ENCODE results near the gene SLC25A6.

Gene SLC25A6

GRCh38 chrX:1424147-1424851, 32.4 kb upstream of the SLC25A6 start:
- Histone ChIP-seq H3K4me1 (ENCODE audit: control insufficient read depth in 5 of 5, insufficient read depth in 5 of 5, low read length in 5 of 5) (no peaks in the 10 kb centered on the region), H3K4me3 (ENCODE audit: low read depth in 1 of 5, low read length in 5 of 5) (no peak overlapping the region), H3K27me3 (ENCODE audit: control insufficient read depth in 5 of 5, insufficient read depth in 4 of 5, low read length in 5 of 5) (no peaks in the 10 kb centered on the region), H3K36me3 (ENCODE audit: control insufficient read depth in 5 of 5, insufficient read depth in 5 of 5, low read length in 5 of 5) (peaks cover 0 to 67% (median 44%) of the 10 kb centered on the region in 5 donors), H3K27ac (ENCODE audit: low read depth, low read length) (no peak overlapping the region), H3K9me3 (ENCODE audit: control insufficient read depth in 5 of 5, low read length in 5 of 5) (peaks cover 0 to 20% (median 12%) of the 10 kb centered on the region in 5 donors), H3K9ac (ENCODE audit: low read length in 5 of 5) (no peak overlapping the region)

- no peak overlapping the region for H3K4me3 ChIP-seq (ENCODE audit: low read depth in 1 of 5, low read length in 5 of 5)
- H3K9ac ChIP-seq (ENCODE audit: low read length in 5 of 5): no peak overlapping the region
- H3K27me3 ChIP-seq (ENCODE audit: control insufficient read depth in 5 of 5, insufficient read depth in 4 of 5, low read length in 5 of 5): no peaks in the 10 kb centered on the region
- H3K27ac ChIP-seq (ENCODE audit: low read depth, low read length): no peak overlapping the region
- H3K4me1 ChIP-seq (ENCODE audit: control insufficient read depth in 5 of 5, insufficient read depth in 5 of 5, low read length in 5 of 5): no peaks in the 10 kb centered on the region
- H3K9me3 ChIP-seq (ENCODE audit: control insufficient read depth in 5 of 5, low read length in 5 of 5): peaks cover 0 to 25% (median 12%) of the 10 kb centered on the region in 5 donors
- H3K36me3 ChIP-seq (ENCODE audit: control insufficient read depth in 5 of 5, insufficient read depth in 5 of 5, low read length in 5 of 5): peaks cover 0 to 77% (median 53%) of the 10 kb centered on the region in 5 donors
Observed at GRCh38 chrX:1423215-1423614, 31.3 kb upstream of the SLC25A6 start.

- Histone ChIP-seq H3K9ac (ENCODE audit: low read length in 5 of 5) (no peak overlapping the region), H3K36me3 (ENCODE audit: control insufficient read depth in 5 of 5, insufficient read depth in 5 of 5, low read length in 5 of 5) (peaks cover 0 to 78% (median 56%) of the 10 kb centered on the region in 5 donors), H3K27me3 (ENCODE audit: control insufficient read depth in 5 of 5, insufficient read depth in 4 of 5, low read length in 5 of 5) (no peaks in the 10 kb centered on the region), H3K9me3 (ENCODE audit: control insufficient read depth in 5 of 5, low read length in 5 of 5) (peaks cover 0 to 27% (median 12%) of the 10 kb centered on the region in 5 donors), H3K4me3 (ENCODE audit: low read depth in 1 of 5, low read length in 5 of 5) (no peak overlapping the region), H3K4me1 (ENCODE audit: control insufficient read depth in 5 of 5, insufficient read depth in 5 of 5, low read length in 5 of 5) (no peaks in the 10 kb centered on the region), H3K27ac (ENCODE audit: low read depth, low read length) (no peak overlapping the region)
Observed at GRCh38 chrX:1422135-1422465, 30.2 kb upstream of the SLC25A6 start.

- H3K36me3 ChIP-seq (ENCODE audit: control insufficient read depth in 5 of 5, insufficient read depth in 5 of 5, low read length in 5 of 5): peaks cover 0 to 83% (median 58%) of the 10 kb centered on the region in 5 donors
- peaks cover 0 to 27% (median 12%) of the 10 kb centered on the region in 5 donors for H3K9me3 ChIP-seq (ENCODE audit: control insufficient read depth in 5 of 5, low read length in 5 of 5)
- H3K27ac ChIP-seq (ENCODE audit: low read depth, low read length): no peak overlapping the region
- no peak overlapping the region for H3K9ac ChIP-seq (ENCODE audit: low read length in 5 of 5)
- no peak overlapping the region for H3K4me3 ChIP-seq (ENCODE audit: low read depth in 1 of 5, low read length in 5 of 5)
- H3K27me3 ChIP-seq (ENCODE audit: control insufficient read depth in 5 of 5, insufficient read depth in 4 of 5, low read length in 5 of 5): no peaks in the 10 kb centered on the region
- no peaks in the 10 kb centered on the region for H3K4me1 ChIP-seq (ENCODE audit: control insufficient read depth in 5 of 5, insufficient read depth in 5 of 5, low read length in 5 of 5)
Observed at GRCh38 chrX:1421433-1422134, 29.7 kb upstream of the SLC25A6 start.

GRCh38 chrX:1420371-1420770, 28.5 kb upstream of the SLC25A6 start:
- no peak overlapping the region for H3K4me3 ChIP-seq (ENCODE audit: low read depth in 1 of 5, low read length in 5 of 5)
- peaks cover 0 to 82% (median 61%) of the 10 kb centered on the region in 5 donors for H3K36me3 ChIP-seq (ENCODE audit: control insufficient read depth in 5 of 5, insufficient read depth in 5 of 5, low read length in 5 of 5)
- H3K27me3 ChIP-seq (ENCODE audit: control insufficient read depth in 5 of 5, insufficient read depth in 4 of 5, low read length in 5 of 5): no peaks in the 10 kb centered on the region

GRCh38 chrX:1419545-1420355, 27.8 kb upstream of the SLC25A6 start:
- H3K4me1 ChIP-seq (ENCODE audit: control insufficient read depth in 5 of 5, insufficient read depth in 5 of 5, low read length in 5 of 5): no peaks in the 10 kb centered on the region
- H3K9ac ChIP-seq (ENCODE audit: low read length in 5 of 5): no peak overlapping the region
- peaks cover 0 to 76% (median 57%) of the 10 kb centered on the region in 5 donors for H3K36me3 ChIP-seq (ENCODE audit: control insufficient read depth in 5 of 5, insufficient read depth in 5 of 5, low read length in 5 of 5)
- H3K27me3 ChIP-seq (ENCODE audit: control insufficient read depth in 5 of 5, insufficient read depth in 4 of 5, low read length in 5 of 5): no peaks in the 10 kb centered on the region
- no peak overlapping the region for H3K27ac ChIP-seq (ENCODE audit: low read depth, low read length)
- H3K4me3 ChIP-seq (ENCODE audit: low read depth in 1 of 5, low read length in 5 of 5): no peak overlapping the region
- H3K9me3 ChIP-seq (ENCODE audit: control insufficient read depth in 5 of 5, low read length in 5 of 5): peaks cover 0 to 27% (median 12%) of the 10 kb centered on the region in 5 donors

More at GRCh38 chrX:1420371-1420770, 28.5 kb upstream of the SLC25A6 start:
- H3K4me1 ChIP-seq (ENCODE audit: control insufficient read depth in 5 of 5, insufficient read depth in 5 of 5, low read length in 5 of 5): no peaks in the 10 kb centered on the region
- peaks cover 0 to 27% (median 12%) of the 10 kb centered on the region in 5 donors for H3K9me3 ChIP-seq (ENCODE audit: control insufficient read depth in 5 of 5, low read length in 5 of 5)
- H3K9ac ChIP-seq (ENCODE audit: low read length in 5 of 5): no peak overlapping the region
- no peak overlapping the region for H3K27ac ChIP-seq (ENCODE audit: low read depth, low read length)

- no peak overlapping the region for H3K4me3 ChIP-seq (ENCODE audit: low read depth in 1 of 5, low read length in 5 of 5)
Observed at GRCh38 chrX:1418901-1419544, 27.1 kb upstream of the SLC25A6 start.

GRCh38 chrX:1417921-1418771, 26.2 kb upstream of the SLC25A6 start:
- peak overlapping the region in 1 of 5 donors; percentile 16 for H3K4me3 ChIP-seq (ENCODE audit: low read depth in 1 of 5, low read length in 5 of 5)

More at GRCh38 chrX:1418901-1419544, 27.1 kb upstream of the SLC25A6 start:
- Histone ChIP-seq H3K9me3 (ENCODE audit: control insufficient read depth in 5 of 5, low read length in 5 of 5) (peaks cover 0 to 27% (median 12%) of the 10 kb centered on the region in 5 donors), H3K4me1 (ENCODE audit: control insufficient read depth in 5 of 5, insufficient read depth in 5 of 5, low read length in 5 of 5) (no peaks in the 10 kb centered on the region), H3K27me3 (ENCODE audit: control insufficient read depth in 5 of 5, insufficient read depth in 4 of 5, low read length in 5 of 5) (no peaks in the 10 kb centered on the region), H3K27ac (ENCODE audit: low read depth, low read length) (no peak overlapping the region), H3K36me3 (ENCODE audit: control insufficient read depth in 5 of 5, insufficient read depth in 5 of 5, low read length in 5 of 5) (peaks cover 0 to 78% (median 61%) of the 10 kb centered on the region in 5 donors), H3K9ac (ENCODE audit: low read length in 5 of 5) (no peak overlapping the region)

More at GRCh38 chrX:1417921-1418771, 26.2 kb upstream of the SLC25A6 start:
- Histone ChIP-seq H3K9ac (ENCODE audit: low read length in 5 of 5) (no peak overlapping the region), H3K27me3 (ENCODE audit: control insufficient read depth in 5 of 5, insufficient read depth in 4 of 5, low read length in 5 of 5) (no peaks in the 10 kb centered on the region), H3K9me3 (ENCODE audit: control insufficient read depth in 5 of 5, low read length in 5 of 5) (peaks cover 0 to 23% (median 12%) of the 10 kb centered on the region in 5 donors), H3K4me1 (ENCODE audit: control insufficient read depth in 5 of 5, insufficient read depth in 5 of 5, low read length in 5 of 5) (no peaks in the 10 kb centered on the region), H3K27ac (ENCODE audit: low read depth, low read length) (no peak overlapping the region), H3K36me3 (ENCODE audit: control insufficient read depth in 5 of 5, insufficient read depth in 5 of 5, low read length in 5 of 5) (peaks cover 0 to 81% (median 62%) of the 10 kb centered on the region in 5 donors)

Measured in subcutaneous abdominal adipose tissue (tissue), 5 donors.